ENCODE data around the gene GSTM4.

Gene GSTM4

GRCh38 chr1:109616391-109616790 is 39.5 kb upstream of the GSTM4 start:
- Histone ChIP-seq H3K27ac (peak overlapping the region in 1 of 2 donors; percentile 57), H3K4me3 (no peak overlapping the region)
- DNase-seq (ENCODE audit: low spot score), result no peak
- TF ChIP-seq CTCF (IDR thresholded peaks at IDR 0.05), result no peak

GRCh38 chr1:109617291-109617801 is 38.6 kb upstream of the GSTM4 start:
- Histone ChIP-seq H3K27ac (peak overlapping the region in 1 of 2 donors; percentile 57), H3K4me3 (no peak overlapping the region)
- DNase-seq (ENCODE audit: low spot score), result no peak
- no peak for TF ChIP-seq CTCF (IDR thresholded peaks at IDR 0.05)

- Histone ChIP-seq H3K4me3 (peak overlapping the region; percentile 73), H3K27ac (peak overlapping the region; percentile 57 to 88)
- no peak for DNase-seq (ENCODE audit: low spot score)
- TF ChIP-seq CTCF (IDR thresholded peaks at IDR 0.05), result no peak
Observed at GRCh38 chr1:109618661-109619575, 37.0 kb upstream of the GSTM4 start.

GRCh38 chr1:109619576-109620400 is 36.1 kb upstream of the GSTM4 start, which contains the start of the genes AMPD2 and GNAT2:
Gene AMPD2 (plus strand): TSS chr1:109619837. CDS start chr1:109621176, 1,339 bp downstream.
Gene GNAT2 (minus strand): TSS chr1:109619616. CDS start chr1:109612870, 6,746 bp downstream.
- Histone ChIP-seq H3K27ac (peak within 1 kb of the TSS; percentile 84 to 88), H3K4me3 (peak within 1 kb of the TSS; percentile 73)
- peak; percentile 87 for DNase-seq (ENCODE audit: low spot score)
- no peak for TF ChIP-seq CTCF (IDR thresholded peaks at IDR 0.05)

- DNase-seq (ENCODE audit: low spot score), result peak; percentile 79
- no peak for TF ChIP-seq CTCF (IDR thresholded peaks at IDR 0.05)
- Histone ChIP-seq H3K4me3 (peak overlapping the region; percentile 73), H3K27ac (peak overlapping the region; percentile 84 to 88)
Observed at GRCh38 chr1:109620401-109620791, 35.5 kb upstream of the GSTM4 start.

GRCh38 chr1:109620841-109621286 is 35.0 kb upstream of the GSTM4 start:
- no peak for TF ChIP-seq CTCF (IDR thresholded peaks at IDR 0.05)
- peak overlapping the region; percentile 84 to 88 for H3K27ac ChIP-seq
- DNase-seq (ENCODE audit: low spot score), result peak; percentile 97
- peak overlapping the region; percentile 73 for H3K4me3 ChIP-seq

Data from coronary artery (tissue), 2 donors.